Pulmonary artery endothelial cell (primary cell): ENCODE data around the gene THAP5. TPM values are rescaled to one million over a fixed set of nuclear protein-coding genes. Genes with fewer than 3 reads are reported as not detected.
"Not testable (repeated sequence)": the region's sequence is repeated elsewhere in the genome, so short reads cannot be mapped to it uniquely, and the experiment has no call there.

Source experiments
- DNase-seq: peaks from one replicate; pipeline ENCODE4 v3.0.0-alpha.2; 2011; ENCODE audit warnings: low read depth, low spot score
- total RNA-seq: library from RNA; depleted of rRNA; stranded (reverse); fragments of >200 nt; gene quantifications from 2 replicates; pipeline ENCODE4 v1.2.3, GENCODE V29; 2014

THAP5 gene
- total RNA-seq, 1 donor from 2014 or later = 12.8 TPM

- DNase-seq = no peak
These were observed 16.3 kb upstream of the THAP5 start for GRCh38 chr7:108585843-108586242.

GRCh38 chr7:108584211-108584610, 14.7 kb upstream of the THAP5 start:
- no peak for DNase-seq

- no peak for DNase-seq
These were observed 12.4 kb upstream of the THAP5 start for GRCh38 chr7:108581655-108582491.

- no peak for DNase-seq
These were observed 10.8 kb upstream of the THAP5 start for GRCh38 chr7:108580298-108580697.

- no peak for DNase-seq
These were observed 9.4 kb upstream of the THAP5 start for GRCh38 chr7:108578937-108579336.

GRCh38 chr7:108576116-108576515, 6.6 kb upstream of the THAP5 start:
- no peak for DNase-seq

- DNase-seq = no peak
These were observed 5.7 kb upstream of the THAP5 start for GRCh38 chr7:108575156-108575555.

- no peak for DNase-seq
These were observed 3.0 kb upstream of the THAP5 start for GRCh38 chr7:108572480-108572879.

- DNase-seq = peak; percentile 11
These were observed 745 bp upstream of the THAP5 start for GRCh38 chr7:108570146-108570755.

- no peak for DNase-seq
These were observed 615 bp downstream of the THAP5 start for GRCh38 chr7:108568801-108569380.

- no peak for DNase-seq
These were observed 3.5 kb downstream of the THAP5 start for GRCh38 chr7:108565987-108566386.

GRCh38 chr7:108561047-108561619, 8.4 kb downstream of the THAP5 start:
- no peak for DNase-seq

GRCh38 chr7:108559253-108559652, 10.3 kb downstream of the THAP5 start:
- no peak for DNase-seq

- no peak for DNase-seq
These were observed 11.9 kb downstream of the THAP5 start for GRCh38 chr7:108557617-108558016.

- no peak for DNase-seq
These were observed 12.3 kb downstream of the THAP5 start for GRCh38 chr7:108557191-108557590.

GRCh38 chr7:108556665-108557064, 12.8 kb downstream of the THAP5 start:
- not testable (repeated sequence) for DNase-seq

- not testable (repeated sequence) for DNase-seq
These were observed 21.2 kb downstream of the THAP5 start for GRCh38 chr7:108548141-108548896.

- no peak for DNase-seq
These were observed 28.0 kb downstream of the THAP5 start for GRCh38 chr7:108541478-108541877.

GRCh38 chr7:108538685-108539084, 30.8 kb downstream of the THAP5 start:
- not testable (repeated sequence) for DNase-seq

- DNase-seq = not testable (repeated sequence)
These were observed 31.3 kb downstream of the THAP5 start for GRCh38 chr7:108538236-108538635.

- DNase-seq = no peak
These were observed 32.3 kb downstream of the THAP5 start for GRCh38 chr7:108537229-108537628.
